ENCODE results near the gene SOX8.

DNA sequence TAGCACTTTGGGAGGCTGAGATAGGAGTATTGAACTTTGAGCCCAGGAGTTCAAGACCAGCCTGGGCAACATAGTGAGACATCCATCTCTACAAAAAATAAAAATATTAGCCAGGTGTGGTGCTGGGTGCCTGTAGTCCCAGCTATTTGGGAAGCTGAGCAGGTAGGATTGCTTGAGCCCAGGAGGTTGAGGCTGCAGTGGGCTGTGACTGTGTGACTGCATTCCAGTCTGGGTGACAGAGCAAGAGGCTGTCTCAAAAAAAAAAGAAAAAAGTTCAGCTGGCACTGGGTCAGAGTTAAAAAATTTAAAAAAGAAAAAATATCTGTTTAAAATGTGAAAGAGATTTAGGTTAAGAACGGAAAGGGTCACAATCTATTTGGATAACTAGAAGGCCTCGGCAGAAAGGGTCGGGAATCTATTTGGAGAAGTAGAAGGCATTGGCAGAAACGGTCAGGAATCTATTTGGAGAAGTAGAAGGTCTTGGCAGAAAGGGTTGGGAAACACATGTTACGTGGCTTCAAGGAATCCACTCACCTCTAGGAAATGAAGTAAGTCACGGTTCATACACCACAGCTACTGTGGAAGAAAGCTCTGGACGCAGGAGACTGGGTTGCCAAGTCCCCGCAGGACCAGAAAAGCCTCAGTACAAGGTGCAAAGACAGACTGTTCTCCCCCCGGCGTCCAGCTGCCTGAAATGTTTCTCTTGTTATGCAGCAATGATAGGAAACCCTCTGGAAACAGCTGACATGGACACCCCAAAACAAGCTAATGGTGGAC lies 36.1 kb upstream of the SOX8 start:
- TF ChIP-seq, protein P1, sequence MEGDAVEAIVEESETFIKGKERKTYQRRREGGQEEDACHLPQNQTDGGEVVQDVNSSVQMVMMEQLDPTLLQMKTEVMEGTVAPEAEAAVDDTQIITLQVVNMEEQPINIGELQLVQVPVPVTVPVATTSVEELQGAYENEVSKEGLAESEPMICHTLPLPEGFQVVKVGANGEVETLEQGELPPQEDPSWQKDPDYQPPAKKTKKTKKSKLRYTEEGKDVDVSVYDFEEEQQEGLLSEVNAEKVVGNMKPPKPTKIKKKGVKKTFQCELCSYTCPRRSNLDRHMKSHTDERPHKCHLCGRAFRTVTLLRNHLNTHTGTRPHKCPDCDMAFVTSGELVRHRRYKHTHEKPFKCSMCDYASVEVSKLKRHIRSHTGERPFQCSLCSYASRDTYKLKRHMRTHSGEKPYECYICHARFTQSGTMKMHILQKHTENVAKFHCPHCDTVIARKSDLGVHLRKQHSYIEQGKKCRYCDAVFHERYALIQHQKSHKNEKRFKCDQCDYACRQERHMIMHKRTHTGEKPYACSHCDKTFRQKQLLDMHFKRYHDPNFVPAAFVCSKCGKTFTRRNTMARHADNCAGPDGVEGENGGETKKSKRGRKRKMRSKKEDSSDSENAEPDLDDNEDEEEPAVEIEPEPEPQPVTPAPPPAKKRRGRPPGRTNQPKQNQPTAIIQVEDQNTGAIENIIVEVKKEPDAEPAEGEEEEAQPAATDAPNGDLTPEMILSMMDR (IDR thresholded peaks at IDR 0.05), result no peak
- TF ChIP-seq EZH2 (IDR thresholded peaks at IDR 0.05) (no peak), EZH2phosphoT487 (IDR thresholded peaks at IDR 0.05) (no peak)

Measured in neural progenitor cell (in vitro differentiated cells).